ENCODE measurements around the gene ANKHD1. TPM values are rescaled to one million over a fixed set of nuclear protein-coding genes. Genes with fewer than 3 reads are reported as not detected.

The ANKHD1 gene
- total RNA-seq, 1 experiment from 2014 or later = 109 TPM

- no peaks in the 10 kb centered on the region for H3K79me2 ChIP-seq (ENCODE audit: low read depth)
- ChIA-PET POLR2A (ENCODE audit: unreplicated experiment) (interaction anchor here (0.6 kb wide), 1 partner anchor 278 kb away, joined by 3 read pairs; no protein-coding TSS in a partner anchor), CTCF (no interaction called here)
- H2AFZ ChIP-seq = no peak overlapping the region
- H3K27ac ChIP-seq = no peak overlapping the region
- intact Hi-C loops (cut with micrococcal nuclease; ENCODE audit: unreplicated experiment) = no loop called here
- H3F3A ChIP-seq (ENCODE audit: insufficient read depth, low read depth) = no peaks in the 10 kb centered on the region
- TF ChIP-seq, protein P1, sequence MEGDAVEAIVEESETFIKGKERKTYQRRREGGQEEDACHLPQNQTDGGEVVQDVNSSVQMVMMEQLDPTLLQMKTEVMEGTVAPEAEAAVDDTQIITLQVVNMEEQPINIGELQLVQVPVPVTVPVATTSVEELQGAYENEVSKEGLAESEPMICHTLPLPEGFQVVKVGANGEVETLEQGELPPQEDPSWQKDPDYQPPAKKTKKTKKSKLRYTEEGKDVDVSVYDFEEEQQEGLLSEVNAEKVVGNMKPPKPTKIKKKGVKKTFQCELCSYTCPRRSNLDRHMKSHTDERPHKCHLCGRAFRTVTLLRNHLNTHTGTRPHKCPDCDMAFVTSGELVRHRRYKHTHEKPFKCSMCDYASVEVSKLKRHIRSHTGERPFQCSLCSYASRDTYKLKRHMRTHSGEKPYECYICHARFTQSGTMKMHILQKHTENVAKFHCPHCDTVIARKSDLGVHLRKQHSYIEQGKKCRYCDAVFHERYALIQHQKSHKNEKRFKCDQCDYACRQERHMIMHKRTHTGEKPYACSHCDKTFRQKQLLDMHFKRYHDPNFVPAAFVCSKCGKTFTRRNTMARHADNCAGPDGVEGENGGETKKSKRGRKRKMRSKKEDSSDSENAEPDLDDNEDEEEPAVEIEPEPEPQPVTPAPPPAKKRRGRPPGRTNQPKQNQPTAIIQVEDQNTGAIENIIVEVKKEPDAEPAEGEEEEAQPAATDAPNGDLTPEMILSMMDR (conservative IDR thresholded peaks at IDR 0.05) = no peak
- no peak for TF ChIP-seq EZH2 (IDR thresholded peaks at IDR 0.05; ENCODE audit: low read depth)
- no peaks in the 10 kb centered on the region for H3K27me3 ChIP-seq (ENCODE audit: insufficient read depth, low read depth)
- no peak overlapping the region for H3K4me3 ChIP-seq
- no peaks in the 10 kb centered on the region for H4K20me1 ChIP-seq (ENCODE audit: insufficient read depth)
- no peaks in the 10 kb centered on the region for H3K4me1 ChIP-seq (replicated peaks; ENCODE audit: insufficient read depth)
- H3K9me2 ChIP-seq (ENCODE audit: insufficient read depth) = no peaks in the 10 kb centered on the region
- BruUV-seq (replicated peaks) = no TSS peak
- no peak for DNase-seq
- H3K4me2 ChIP-seq = no peak overlapping the region
- H3K9me3 ChIP-seq (ENCODE audit: insufficient read depth, low read depth) = no peaks in the 10 kb centered on the region
- H3K36me3 ChIP-seq (ENCODE audit: low read depth) = no peaks in the 10 kb centered on the region
Measured at GRCh38 chr5:140382866-140383265, 18.8 kb upstream of the ANKHD1 start.

DNA sequence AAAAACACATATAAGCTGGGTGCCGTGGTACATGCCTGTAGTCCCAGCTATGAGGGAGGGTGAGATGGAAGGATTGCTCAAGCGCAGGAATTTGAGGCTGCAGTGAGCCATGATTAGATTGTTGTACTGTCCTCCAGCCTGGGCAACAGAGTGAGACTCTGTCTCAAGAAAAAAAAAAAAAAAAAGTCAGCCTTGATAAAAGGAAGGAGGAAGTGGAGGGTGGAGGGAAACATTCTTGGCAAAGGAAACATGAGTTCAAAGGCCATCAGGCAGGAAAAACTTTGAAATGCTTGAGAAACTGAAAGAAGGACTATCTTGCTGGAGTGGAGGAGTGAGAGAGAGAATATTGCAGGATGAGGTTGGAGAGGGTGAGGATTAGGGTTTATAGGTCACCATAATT is 18.3 kb upstream of the ANKHD1 start:
- Histone ChIP-seq H2AFZ (no peak overlapping the region), H3K9me3 (ENCODE audit: insufficient read depth, low read depth) (no peaks in the 10 kb centered on the region), H3K9me2 (ENCODE audit: insufficient read depth) (no peaks in the 10 kb centered on the region), H3K36me3 (ENCODE audit: low read depth) (no peaks in the 10 kb centered on the region), H3K27ac (no peak overlapping the region), H3K79me2 (ENCODE audit: low read depth) (no peaks in the 10 kb centered on the region), H3K4me2 (no peak overlapping the region), H3F3A (ENCODE audit: insufficient read depth, low read depth) (no peaks in the 10 kb centered on the region), H3K4me3 (no peak overlapping the region), H4K20me1 (ENCODE audit: insufficient read depth) (no peaks in the 10 kb centered on the region), H3K27me3 (ENCODE audit: insufficient read depth, low read depth) (no peaks in the 10 kb centered on the region), H3K4me1 (replicated peaks; ENCODE audit: insufficient read depth) (no peaks in the 10 kb centered on the region)
- no TSS peak for BruUV-seq (replicated peaks)
- POLR2A ChIA-PET (ENCODE audit: unreplicated experiment) = interaction anchor here (0.6 kb wide), 1 partner anchor 278 kb away, joined by 3 read pairs; no protein-coding TSS in a partner anchor
- TF ChIP-seq EZH2 (IDR thresholded peaks at IDR 0.05; ENCODE audit: low read depth) = no peak
- TF ChIP-seq, protein P1 (conservative IDR thresholded peaks at IDR 0.05) = no peak
- intact Hi-C loops (cut with micrococcal nuclease; ENCODE audit: unreplicated experiment) = no loop called here
- CTCF ChIA-PET = no interaction called here
- no peak for DNase-seq

GRCh38 chr5:140388052-140388451 is 13.6 kb upstream of the ANKHD1 start:
- Histone ChIP-seq H3K4me1 (replicated peaks; ENCODE audit: insufficient read depth) (no peaks in the 10 kb centered on the region), H3K79me2 (ENCODE audit: low read depth) (no peaks in the 10 kb centered on the region), H3K36me3 (ENCODE audit: low read depth) (no peaks in the 10 kb centered on the region), H3K4me2 (no peak overlapping the region), H2AFZ (no peak overlapping the region), H4K20me1 (ENCODE audit: insufficient read depth) (no peaks in the 10 kb centered on the region), H3K27ac (no peak overlapping the region), H3K9me2 (ENCODE audit: insufficient read depth) (no peaks in the 10 kb centered on the region), H3K9me3 (ENCODE audit: insufficient read depth, low read depth) (no peaks in the 10 kb centered on the region), H3K4me3 (no peak overlapping the region), H3F3A (ENCODE audit: insufficient read depth, low read depth) (no peaks in the 10 kb centered on the region; the same call in 1 of the 2 replicates), H3K27me3 (ENCODE audit: insufficient read depth, low read depth) (no peaks in the 10 kb centered on the region)
- intact Hi-C loops (cut with micrococcal nuclease; ENCODE audit: unreplicated experiment) = no loop called here
- BruUV-seq (replicated peaks) = no TSS peak
- ChIA-PET CTCF (no interaction called here), POLR2A (ENCODE audit: unreplicated experiment) (no interaction called here)
- TF ChIP-seq, protein P1 (conservative IDR thresholded peaks at IDR 0.05) = no peak
- TF ChIP-seq EZH2 (IDR thresholded peaks at IDR 0.05; ENCODE audit: low read depth) = no peak
- no peak for DNase-seq
